HG03280 (cell line): Measurements from ENCODE around the gene RPL31.
A peak's percentile ranks its signal among the peaks of the same experiment; 100 is the strongest.

Source experiments
- ATAC-seq: cut with Tn5 transposase; IDR thresholded peaks from one replicate; pipeline ENCODE4 v1.9.1; 2021; ENCODE audit warnings: mild to moderate bottlenecking, moderate library complexity; ENCODE audit not compliant: unreplicated experiment

RPL31 gene

DNA sequence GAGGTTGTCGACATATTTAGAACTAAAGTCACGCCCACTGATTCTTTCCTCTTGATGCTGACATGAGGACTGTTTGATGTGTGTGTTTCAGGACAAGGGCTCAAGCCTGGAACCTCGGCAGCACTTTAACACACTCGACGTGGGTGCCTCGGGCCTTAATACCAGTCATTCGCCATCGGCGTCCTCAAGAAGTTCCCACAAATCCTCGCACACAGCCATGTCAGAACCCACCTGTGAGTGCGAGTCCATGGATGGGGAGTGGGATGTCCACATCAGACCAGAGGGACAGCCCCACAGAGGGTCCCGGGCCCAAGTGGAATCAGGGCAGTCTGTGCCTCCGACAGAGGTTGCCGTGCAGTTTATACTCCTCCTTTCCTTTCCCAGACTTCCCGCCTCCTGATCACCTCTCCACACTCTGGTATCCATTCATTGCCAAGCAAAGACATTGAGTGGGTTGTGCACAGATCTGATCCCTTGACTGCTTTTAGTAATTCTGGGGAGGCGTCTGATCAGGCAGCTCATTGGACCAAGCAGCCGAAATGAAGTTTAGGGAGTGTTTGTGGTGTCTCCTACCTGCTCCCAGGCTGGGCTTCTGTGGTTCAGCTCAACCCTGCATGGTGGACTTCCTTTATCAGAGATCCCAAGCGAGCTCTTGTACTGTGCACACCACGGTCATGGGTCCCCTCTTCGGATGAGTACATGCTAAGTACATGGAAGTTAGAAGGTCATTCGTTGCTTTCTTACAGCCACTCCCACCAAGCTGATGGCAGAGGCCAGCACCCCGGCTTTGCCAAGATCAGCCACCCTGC is 27.2 kb upstream of the RPL31 start:
- no peak for ATAC-seq

DNA sequence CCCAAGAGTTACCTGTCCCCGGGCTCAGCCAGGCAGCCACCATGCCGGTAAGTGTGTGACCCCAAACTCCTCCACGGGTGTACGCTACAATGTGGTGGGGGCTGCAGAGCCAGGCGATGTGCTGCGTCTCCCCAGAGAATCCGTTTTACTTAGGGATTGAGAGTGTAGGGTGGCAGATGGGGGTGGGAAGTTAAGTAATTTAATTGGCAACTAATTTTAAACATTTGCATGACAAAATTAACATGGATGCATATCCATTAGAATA is 26.6 kb upstream of the RPL31 start:
- no peak for ATAC-seq

DNA sequence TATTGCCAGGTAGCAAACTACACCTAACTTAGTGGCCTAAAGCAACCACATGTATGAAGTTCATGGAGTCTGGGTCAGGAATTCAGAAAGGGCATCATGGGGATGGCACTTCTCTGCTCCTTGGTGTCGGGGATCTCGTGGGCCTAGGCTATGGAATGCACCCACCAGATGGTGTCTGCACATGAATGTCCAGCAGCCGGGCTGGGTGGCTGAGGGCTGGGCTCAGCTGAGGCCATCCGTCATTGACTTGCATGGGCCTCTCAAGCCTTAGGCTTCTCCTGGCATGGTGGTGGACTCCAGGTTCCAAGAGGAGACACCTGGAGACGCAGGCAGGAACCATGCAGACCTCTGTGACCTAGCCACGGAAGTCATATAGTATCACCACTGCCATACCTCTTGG is 26.0 kb upstream of the RPL31 start:
- ATAC-seq: no peak

DNA sequence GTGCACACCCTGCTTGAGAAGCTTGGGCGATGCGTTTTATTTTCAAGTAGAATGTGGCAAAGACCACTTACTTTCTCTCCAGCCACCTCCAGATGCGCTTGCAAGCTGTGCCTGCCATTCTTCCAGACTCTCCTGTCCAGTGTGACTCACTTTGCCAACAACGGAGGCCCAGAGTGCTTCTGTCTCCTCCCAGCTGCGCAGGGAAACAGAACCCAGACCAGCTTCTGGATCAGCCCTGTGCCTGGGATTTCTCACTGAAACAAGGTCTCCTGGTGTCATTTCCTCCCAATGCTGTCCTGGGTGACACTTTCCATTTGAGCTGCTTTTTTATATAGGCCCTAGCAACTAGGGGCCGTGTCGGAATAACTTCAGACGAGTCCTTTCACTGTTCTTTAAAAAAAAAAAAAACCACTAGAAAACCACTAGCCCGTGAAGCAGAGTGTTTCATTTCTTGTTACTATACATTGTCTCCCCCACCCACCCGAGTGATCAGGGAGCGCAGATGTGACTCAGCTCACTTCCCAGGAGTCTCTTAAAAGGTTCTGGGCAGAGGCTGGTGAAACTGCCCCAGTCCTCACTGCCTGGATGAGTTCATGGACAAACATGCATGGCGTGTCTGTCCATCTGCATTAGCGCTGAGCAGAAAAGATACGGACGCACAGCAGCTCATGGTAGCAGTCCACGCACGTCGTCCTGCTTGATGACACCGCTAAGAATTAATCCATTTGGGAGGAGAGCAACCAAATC is 25.3 kb upstream of the RPL31 start:
- ATAC-seq: no peak

DNA sequence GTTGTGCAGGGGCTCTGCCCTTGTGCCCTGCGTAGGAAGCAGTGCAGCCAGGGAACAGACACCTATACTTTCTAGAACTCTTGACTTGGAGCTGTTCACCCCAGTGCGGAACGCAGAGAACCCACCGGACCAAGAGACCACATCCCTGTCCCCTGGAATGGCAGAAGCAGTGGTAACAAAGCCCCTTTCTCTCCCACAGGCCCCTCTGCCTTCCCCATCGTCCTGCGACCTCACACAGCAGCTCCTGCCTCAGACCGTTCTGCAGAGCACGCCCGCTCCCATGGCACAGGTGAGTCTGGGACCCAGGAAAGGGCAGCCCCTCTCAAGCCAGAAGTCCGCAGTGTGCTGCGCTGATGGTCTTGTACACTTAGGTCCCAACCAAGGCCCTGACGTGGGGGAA is 24.6 kb upstream of the RPL31 start:
- ATAC-seq: no peak

DNA sequence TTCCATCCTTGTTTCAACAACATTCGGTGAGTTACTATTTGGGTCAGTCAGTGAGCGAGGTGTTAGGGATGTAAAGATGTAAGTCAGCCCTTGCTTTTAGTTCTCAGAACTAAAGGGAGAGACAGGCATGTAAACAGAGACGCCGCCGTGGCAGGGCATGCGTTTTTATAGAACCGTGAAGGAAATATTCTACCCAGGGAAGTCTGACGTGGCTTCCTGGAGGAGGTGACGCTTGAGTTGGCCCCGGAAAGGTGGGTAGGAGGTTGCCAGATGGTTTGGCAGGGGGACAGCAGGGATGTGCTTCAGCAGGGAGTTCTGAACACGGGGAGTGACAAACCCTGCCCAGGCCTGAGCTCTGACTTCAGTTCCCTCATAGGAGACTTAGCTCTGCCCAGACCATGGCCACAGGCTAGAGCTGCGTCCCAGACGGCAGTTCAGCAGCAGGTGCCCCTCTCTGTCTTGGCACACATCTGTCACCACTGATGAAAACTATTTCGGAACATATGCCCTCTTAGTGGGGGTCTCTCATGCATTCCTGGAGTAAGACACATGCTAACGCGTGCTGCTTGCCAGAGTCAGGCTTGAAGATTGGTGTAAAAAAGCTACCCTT is 23.4 kb upstream of the RPL31 start:
- ATAC-seq: no peak

DNA sequence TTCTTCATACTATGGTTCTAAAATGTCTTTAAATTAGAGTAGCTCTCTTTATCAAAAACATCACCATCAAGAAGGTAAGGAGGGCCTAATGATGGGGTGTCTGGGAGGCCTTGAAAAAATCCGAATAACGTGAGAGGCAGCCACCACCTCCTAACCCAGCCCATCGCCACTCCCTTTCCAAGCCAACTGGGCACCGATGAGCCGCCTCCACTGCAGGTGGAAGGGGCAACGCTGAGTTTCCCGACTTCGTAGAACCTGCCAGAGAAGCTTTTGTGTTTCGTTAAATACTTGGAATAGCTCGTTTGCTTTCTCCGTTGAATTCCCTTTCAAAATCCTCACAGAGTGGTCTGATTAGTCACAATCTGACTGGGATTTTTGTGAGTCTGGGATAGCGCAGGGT is 22.0 kb upstream of the RPL31 start:
- no peak for ATAC-seq

DNA sequence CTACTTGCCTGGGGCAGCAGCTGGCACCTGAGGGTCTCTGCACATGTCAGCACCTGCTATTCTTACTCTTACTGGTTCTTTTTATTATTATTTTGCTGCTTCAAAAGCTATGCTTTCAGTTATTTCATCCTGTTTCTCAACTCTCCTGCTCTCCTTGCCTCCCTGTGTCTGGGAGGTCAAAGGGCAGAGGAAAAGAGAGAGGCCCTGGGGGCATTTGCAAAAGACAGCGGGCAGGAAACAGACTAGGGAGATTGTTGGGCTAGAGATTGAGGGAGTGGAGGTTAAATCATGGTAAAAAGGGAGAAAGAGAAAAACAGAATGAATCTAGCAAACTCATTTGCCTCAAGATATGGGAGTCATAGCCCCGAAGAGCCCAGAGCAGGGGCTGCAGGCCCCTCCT is 21.1 kb upstream of the RPL31 start:
- ATAC-seq: no peak

DNA sequence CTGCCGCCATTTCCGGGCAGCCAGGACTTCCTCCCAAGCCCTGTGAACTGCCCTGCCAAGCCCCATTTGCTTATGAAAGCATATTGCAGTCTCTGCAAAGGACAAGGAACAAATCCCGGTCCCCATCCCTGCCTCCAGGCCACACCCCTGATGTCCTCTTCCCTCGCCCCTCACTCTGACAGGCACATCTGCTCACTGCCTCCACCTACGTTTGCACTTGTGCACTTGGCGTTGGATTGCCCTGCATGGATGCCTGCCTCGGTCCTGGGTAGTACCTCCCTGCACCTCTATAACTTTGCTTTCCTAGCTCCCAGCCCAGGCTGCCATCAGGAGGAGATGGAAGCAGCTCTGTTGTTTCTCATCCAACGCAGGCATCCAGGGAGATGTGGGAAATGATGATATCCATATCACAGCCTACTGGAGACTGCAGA is 19.6 kb upstream of the RPL31 start:
- ATAC-seq: no peak

DNA sequence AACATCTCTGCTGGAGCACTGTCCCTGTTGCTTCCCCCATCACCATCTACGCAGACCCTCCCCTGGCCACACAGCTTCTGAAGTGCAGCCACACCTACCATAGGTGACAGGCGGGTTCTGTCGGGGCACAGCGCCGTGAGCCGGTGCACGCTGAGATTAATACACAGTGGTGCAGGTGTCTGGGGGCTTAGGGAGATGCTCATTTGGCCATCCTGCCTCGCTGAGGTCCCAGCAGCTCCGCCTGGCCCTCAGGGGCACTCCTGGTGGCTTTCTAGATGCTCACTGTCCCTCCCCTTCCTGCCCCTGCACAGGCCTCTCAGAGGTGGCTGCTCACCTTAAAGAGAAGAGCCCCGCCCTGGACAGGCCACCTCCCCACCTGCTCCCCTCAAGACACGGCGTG is 18.9 kb upstream of the RPL31 start:
- no peak for ATAC-seq

DNA sequence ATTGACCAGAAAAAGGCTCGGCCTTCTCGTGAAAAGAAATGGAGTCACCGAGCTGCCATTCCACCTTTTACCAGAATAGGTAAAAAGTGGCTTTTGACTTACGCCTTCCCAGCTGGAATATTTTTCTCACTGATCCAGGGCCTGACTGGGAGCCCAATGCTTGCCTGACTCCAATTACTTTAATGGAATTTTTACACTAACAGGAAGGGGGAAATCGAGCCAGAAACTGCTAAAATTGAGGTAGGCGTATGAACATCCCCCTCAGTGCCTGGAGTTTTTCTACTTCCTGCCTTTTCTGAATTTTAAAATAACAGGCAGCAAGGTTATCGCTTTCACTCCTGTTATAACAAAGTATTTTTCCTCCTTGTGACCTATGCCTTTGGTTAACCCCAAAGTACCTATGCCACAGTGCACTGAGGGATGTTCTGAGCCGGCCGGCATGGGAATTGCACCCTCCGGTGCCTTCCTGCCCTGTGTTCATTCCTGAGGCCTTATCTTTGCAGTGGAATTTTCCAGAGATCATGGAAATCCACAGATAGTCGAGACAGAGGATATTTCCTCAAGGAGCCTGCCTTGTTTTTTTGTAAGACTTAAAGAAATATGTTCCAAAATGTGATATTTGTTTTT is 18.3 kb upstream of the RPL31 start:
- no peak for ATAC-seq

DNA sequence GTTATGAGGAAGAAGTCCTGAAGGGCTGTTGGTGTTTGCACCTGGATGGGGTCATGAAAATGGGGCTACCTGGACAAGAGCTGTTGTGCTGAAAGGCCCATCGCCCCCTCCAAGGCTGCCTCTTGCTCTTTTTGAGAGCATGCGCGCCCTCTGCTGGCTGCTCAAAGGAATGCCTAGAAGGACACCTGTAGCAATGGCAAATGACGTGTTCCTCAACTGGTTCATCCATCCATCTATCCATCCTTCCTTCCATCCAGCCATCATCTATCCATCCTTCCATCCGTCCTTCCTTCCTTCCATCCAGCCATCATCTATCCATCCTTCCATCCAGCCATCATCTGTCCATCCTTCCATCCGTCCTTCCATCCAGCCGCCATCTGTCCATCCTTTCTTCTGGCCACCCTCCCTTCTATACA is 17.2 kb upstream of the RPL31 start:
- ATAC-seq: peak; percentile 79

DNA sequence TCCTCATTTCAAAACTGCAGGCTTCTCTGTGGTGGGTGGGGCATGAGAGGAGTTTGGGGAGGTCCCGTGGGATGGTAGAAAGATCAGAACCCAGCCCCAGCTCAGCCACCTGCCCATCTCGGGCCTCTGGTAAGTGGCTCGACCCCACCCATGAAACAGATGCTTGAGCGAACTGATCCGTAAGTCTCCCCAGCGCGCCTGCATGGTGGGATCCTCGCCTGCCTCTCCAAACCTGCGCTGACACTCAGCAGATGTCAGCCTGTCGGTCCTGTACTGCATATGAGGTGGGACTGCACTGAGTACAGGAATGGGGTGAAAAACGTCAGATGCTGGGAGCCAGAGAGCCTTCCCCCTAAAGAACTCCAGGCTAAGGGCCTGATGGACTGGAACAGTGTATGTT is 15.9 kb upstream of the RPL31 start:
- no peak for ATAC-seq

DNA sequence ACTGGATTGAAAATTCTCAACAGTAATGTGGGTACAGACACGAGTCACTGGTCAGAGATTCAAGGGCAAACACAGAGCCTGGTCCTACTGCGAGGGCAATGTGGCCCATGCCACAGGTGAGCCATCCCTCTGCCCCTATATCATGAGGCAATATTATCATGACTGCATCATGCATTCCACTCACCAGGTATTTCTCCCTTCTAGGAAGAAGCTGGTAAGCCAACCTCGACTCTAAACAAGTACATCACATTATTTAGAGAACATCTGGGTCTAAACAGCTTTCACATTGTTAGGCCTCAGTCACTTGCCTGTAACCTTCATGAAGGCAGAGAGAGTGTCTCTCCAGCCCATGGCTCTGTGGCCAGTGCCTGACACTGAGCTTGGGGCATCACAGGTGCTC is 14.6 kb upstream of the RPL31 start:
- no peak for ATAC-seq

DNA sequence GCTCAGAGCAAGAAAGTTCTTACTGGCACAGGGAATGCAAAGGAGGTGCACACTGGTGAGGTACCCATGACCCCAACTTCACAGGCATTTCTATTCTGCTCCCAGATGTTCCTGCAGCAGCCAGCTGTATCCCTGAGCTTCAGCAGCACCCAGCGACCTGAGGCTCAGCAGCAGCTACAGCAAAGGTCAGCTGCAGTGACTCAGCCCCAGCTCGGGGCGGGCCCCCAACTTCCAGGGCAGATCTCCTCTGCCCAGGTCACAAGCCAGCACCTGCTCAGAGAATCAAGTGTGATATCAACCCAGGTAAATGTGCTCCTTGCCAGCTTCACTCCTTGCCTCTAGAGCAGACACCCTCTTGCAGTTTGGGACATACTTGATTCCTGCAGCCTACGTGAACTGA is 14.1 kb upstream of the RPL31 start:
- ATAC-seq: no peak

DNA sequence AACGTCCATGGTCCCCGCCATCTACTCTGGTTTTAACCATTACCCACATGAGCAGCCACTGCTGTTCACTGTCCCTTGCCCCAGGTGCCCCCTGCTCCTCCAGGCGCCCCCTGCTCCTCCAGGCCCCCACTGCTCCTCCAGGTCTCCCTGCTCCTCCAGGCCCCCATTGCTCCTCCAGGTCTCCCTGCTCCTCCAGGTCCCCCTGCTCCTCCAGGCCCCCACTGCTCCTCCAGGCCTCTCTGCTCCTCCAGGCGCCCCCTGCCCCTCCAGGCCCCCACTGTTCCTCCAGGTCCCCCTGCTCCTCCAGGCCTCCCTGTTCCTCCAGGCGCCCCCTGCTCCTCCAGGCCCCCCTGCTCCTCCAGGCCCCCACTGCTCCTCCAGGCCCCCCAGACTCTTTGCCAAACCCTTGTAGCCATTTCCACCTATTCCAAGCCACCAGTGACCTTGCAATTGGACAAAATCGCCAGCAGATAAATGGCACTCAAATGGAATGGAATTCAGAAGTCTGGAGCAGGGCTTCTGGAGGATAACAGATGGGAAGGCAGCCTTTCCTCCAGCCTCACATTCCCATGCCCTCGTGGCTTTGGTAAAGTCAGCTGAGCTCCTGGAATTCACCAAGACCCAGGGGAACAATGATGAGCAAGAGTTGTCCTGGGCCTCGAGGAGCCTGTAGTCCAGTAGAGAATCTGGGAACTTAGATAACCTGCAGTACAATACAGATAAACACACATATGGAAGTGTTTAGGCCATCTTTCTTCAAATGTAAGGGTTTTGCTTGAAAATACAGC is 13.3 kb upstream of the RPL31 start:
- no peak for ATAC-seq

DNA sequence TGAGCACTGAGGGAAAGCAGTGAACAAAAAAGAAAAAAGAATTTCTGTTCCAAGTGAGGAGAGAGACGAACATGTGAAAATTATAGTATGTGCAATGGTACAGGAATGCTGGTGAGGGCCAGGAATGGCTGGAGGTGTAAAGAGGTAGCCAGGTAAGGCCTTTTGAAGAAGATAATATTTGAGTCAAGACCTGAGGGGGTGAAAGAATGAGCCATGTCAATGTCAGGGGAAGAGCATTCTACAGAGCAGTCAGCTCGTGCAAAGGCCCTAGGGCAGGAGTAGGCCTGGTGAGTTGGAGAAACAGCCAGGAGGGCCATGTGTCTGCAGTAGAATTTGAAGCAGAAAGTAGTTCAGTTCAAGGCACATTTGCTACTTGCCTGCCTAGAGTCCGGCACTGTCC is 12.4 kb upstream of the RPL31 start:
- no peak for ATAC-seq

DNA sequence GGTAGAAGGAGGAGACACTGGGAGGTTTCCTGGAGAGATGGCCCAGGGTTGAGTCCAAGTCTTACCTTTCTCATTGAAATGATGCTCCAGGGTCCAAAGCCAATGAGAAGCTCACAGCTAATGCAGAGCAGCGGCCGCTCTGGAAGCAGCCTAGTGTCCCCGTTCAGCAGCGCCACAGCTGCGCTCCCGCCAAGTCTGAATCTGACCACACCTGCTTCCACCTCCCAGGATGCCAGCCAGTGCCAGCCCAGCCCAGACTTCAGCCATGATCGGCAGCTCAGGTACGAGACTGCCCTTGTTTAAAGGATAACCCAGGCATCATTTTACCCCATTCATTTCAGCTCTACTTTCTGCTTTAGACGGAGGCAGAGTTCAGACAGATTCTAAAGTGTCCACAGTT is 11.9 kb upstream of the RPL31 start:
- no peak for ATAC-seq

DNA sequence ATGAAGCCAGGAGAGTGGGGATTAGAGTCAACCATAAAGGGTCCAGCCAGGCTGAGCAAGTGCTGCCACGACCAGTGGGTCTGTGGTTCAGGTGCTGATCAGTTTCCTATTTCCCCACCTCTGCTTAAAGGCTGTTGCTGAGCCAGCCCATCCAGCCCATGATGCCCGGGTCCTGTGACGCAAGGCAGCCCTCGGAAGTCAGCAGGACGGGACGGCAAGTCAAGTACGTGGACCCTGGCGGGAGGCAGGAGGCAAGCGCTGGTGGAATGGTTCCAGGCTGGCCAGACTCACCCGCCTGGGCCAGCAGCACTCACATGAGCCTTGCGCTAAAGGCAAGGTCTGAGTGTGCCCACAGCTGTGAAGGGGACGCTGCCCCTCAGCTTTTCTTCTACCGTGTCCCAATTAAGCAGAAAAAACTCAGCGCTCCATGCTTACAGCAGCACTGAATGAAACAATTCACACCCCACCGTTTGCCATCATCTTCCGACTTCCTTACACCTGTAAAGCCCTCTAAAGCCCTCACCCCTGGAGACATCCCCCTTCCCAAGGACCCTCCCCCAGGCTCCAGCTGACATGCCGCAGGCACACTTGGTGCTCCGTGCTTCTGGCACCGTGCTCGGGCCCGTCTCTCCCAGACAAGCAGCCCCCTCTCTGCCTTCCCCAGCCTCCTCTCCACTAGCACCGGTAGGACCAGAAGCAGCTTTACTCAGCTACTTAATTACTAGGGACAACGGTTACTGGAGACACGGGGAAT is 11.3 kb upstream of the RPL31 start:
- no peak for ATAC-seq

DNA sequence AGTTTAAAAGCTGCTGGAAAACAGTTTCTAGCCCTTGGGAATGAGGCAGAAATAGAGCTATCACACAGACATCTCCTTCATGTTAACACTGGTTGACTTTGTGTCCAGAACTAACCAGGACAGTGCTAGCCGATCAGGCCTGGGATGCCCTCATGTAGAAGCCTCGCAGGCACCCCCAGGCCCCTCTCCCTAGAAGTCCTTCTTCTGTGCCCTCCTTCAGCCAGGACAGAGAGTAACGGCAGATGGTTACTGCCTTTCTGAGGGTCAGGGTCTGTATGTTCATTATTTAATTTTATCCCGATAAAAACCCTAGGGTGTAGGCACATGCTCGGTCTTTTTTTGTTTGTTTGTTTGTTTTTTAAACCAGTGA is 10.7 kb upstream of the RPL31 start:
- no peak for ATAC-seq
